Neural cell (in vitro differentiated cells): Measurements from ENCODE around the gene RGS1. TPM values are rescaled to one million over a fixed set of nuclear protein-coding genes. Genes with fewer than 3 reads are reported as not detected.

Experiments
- H2AFZ ChIP-seq: fragments of 200-600, 300-800 bp; sonication (generic), shearing (Covaris generic); 2 replicates; pipeline ENCODE4 v1.6.0; 2014; ENCODE audit warnings: low read depth, mild to moderate bottlenecking, antibody characterized with exemption, low read length, moderate library complexity
- H3F3A ChIP-seq: fragments of 200-600 bp; shearing (Covaris generic); 2 replicates; pipeline ENCODE4 v1.6.1; 2016; ENCODE audit warnings: mild to moderate bottlenecking, moderate library complexity, mixed read lengths, antibody characterized with exemption, low read length; ENCODE audit not compliant: insufficient read depth, poor library complexity, severe bottlenecking
- H3K27ac ChIP-seq: fragments of 200-600, 300-800 bp; sonication (generic), shearing (Covaris generic); 2 replicates; pipeline ENCODE4 v1.5.1; 2014; ENCODE audit warnings: mild to moderate bottlenecking, low read length, moderate library complexity
- H3K27me3 ChIP-seq: fragments of 300-800, 200-600 bp; sonication (generic), shearing (Covaris generic); 2 replicates; pipeline ENCODE4 v1.6.0; 2014; ENCODE audit warnings: mild to moderate bottlenecking, low read depth, low read length, moderate library complexity; ENCODE audit not compliant: insufficient read depth
- H3K36me3 ChIP-seq: fragments of 300-800, 200-600 bp; sonication (generic), shearing (Covaris generic); 2 replicates; pipeline ENCODE4 v1.5.1; 2014; ENCODE audit warnings: mild to moderate bottlenecking, antibody characterized with exemption, low read length, moderate library complexity; ENCODE audit not compliant: insufficient read depth
- H3K4me2 ChIP-seq: fragments of 300-800, 200-600 bp; sonication (generic), shearing (Covaris generic); 2 replicates; pipeline ENCODE4 v1.6.0; 2014; ENCODE audit warnings: mild to moderate bottlenecking, low read length
- H3K4me3 ChIP-seq: fragments of 300-800, 200-600 bp; sonication (generic), shearing (Covaris generic); 2 replicates; pipeline ENCODE4 v1.5.1; 2014; ENCODE audit warnings: mild to moderate bottlenecking, low read length, moderate library complexity
- H3K79me2 ChIP-seq: fragments of 200-600 bp; shearing (Covaris generic); replicated peaks from 2 replicates; pipeline ENCODE4 v1.6.0; 2014; ENCODE audit warnings: mild to moderate bottlenecking, low read length, moderate library complexity; ENCODE audit not compliant: insufficient read depth
- H3K9ac ChIP-seq: fragments of 300-800, 200-600 bp; sonication (generic), shearing (Covaris generic); 2 replicates; pipeline ENCODE4 v1.6.1; 2016; ENCODE audit warnings: mild to moderate bottlenecking, low read length, mixed read lengths
- H3K9me2 ChIP-seq: fragments of 200-600 bp; shearing (Covaris generic); 2 replicates; pipeline ENCODE4 v1.6.1; 2016; ENCODE audit warnings: mild to moderate bottlenecking, low read length, mixed read lengths; ENCODE audit not compliant: insufficient read depth
- H3K9me3 ChIP-seq: fragments of 200-600, 300-800 bp; sonication (generic), shearing (Covaris generic); 2 replicates; pipeline ENCODE4 v1.6.1; 2016; ENCODE audit warnings: mild to moderate bottlenecking, mixed run types, low read length, moderate library complexity, mixed read lengths
- H4K20me1 ChIP-seq: fragments of 200-600 bp; shearing (Covaris generic); 2 replicates; pipeline ENCODE4 v1.6.1; 2016; ENCODE audit warnings: mild to moderate bottlenecking, mixed run types; ENCODE audit not compliant: insufficient read depth
- CTCF ChIP-seq: fragments of 450-650 bp; IDR thresholded peaks from 2 replicates; pipeline ENCODE4 v1.5.1; 2014; ENCODE audit warnings: antibody characterized with exemption, mild to moderate bottlenecking, moderate library complexity; ENCODE audit not compliant: poor library complexity, severe bottlenecking
- EP300 ChIP-seq: fragments of 450-650 bp; conservative IDR thresholded peaks from 2 replicates; pipeline ENCODE4 v1.6.1; 2014; ENCODE audit warnings: antibody characterized with exemption, mild to moderate bottlenecking, moderate library complexity; ENCODE audit not compliant: poor library complexity, severe bottlenecking
- EZH2 ChIP-seq: fragments of 200-600, 300-800 bp; shearing (Covaris generic), sonication (generic); IDR thresholded peaks from 2 replicates; pipeline ENCODE4 v1.6.1; 2014; ENCODE audit warnings: antibody characterized with exemption, low read length, borderline replicate concordance, mild to moderate bottlenecking; ENCODE audit not compliant: insufficient read depth, poor library complexity, severe bottlenecking
- MXI1 ChIP-seq: fragments of 450-650 bp; conservative IDR thresholded peaks from 2 replicates; pipeline ENCODE4 v1.6.1; 2014; ENCODE audit warnings: antibody characterized with exemption, mild to moderate bottlenecking; ENCODE audit not compliant: poor library complexity, severe bottlenecking
- POLR2AphosphoS5 ChIP-seq: IDR thresholded peaks from 2 replicates; pipeline ENCODE4 v1.6.1; 2012
- RAD21 ChIP-seq: fragments of 450-650 bp; conservative IDR thresholded peaks from 2 replicates; pipeline ENCODE4 v1.6.1; 2014; ENCODE audit warnings: antibody characterized with exemption, mild to moderate bottlenecking, moderate library complexity
- REST ChIP-seq: IDR thresholded peaks from 2 replicates; pipeline ENCODE4 v1.6.1; 2012; ENCODE audit warnings: borderline replicate concordance
- SMC3 ChIP-seq: fragments of 450-650 bp; conservative IDR thresholded peaks from 2 replicates; pipeline ENCODE4 v1.6.1; 2014; ENCODE audit warnings: antibody characterized with exemption, mild to moderate bottlenecking, moderate library complexity; ENCODE audit not compliant: poor library complexity
- TAF1 ChIP-seq: IDR thresholded peaks from 2 replicates; pipeline ENCODE4 v1.6.1; 2012; ENCODE audit warnings: low read depth
- polyA plus RNA-seq: library from polyadenylated mRNA; depleted of rRNA; stranded (reverse); fragments of >200 nt; gene quantifications from 2 replicates; pipeline ENCODE4 v1.2.3, GENCODE V29; 2014

Gene RGS1
- polyA plus RNA-seq, 1 donor from 2014 or later: not detected

DNA sequence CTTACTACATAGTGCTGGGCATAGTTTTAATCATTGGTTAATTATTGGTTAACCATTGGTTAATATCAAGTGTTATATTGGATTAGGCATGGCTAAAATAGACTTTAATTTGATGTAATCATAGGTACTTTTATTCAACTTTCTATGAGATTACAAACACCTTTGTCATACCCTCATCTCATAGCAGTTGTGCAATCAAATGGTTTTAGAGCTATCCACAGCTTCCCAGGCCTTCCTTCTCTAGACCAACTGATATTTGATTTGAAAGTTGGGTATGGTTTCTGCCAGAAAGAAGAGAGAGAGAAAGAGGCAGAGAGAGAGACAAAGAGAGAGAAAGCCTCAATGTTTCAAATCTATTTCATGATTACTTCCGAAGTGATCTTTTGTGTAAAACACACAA is 9.6 kb upstream of the RGS1 start:
- Histone ChIP-seq H3K79me2 (no peaks in the 10 kb centered on the region), H3K9me2 (no peaks in the 10 kb centered on the region)
- TF ChIP-seq REST (no peak), POLR2AphosphoS5 (no peak), CTCF (no peak), EP300 (no peak), TAF1 (no peak), MXI1 (no peak), SMC3 (no peak), RAD21 (no peak), EZH2 (no peak)

GRCh38 chr1:192566657-192567056 is 8.9 kb upstream of the RGS1 start:
- no peaks in the 10 kb centered on the region for H3K9me2 ChIP-seq
- H3K9me3 ChIP-seq: no peaks in the 10 kb centered on the region
- H3K36me3 ChIP-seq: no peaks in the 10 kb centered on the region
- H3K27ac ChIP-seq: no peak overlapping the region
- TF ChIP-seq TAF1 (no peak), POLR2AphosphoS5 (no peak), CTCF (no peak), RAD21 (no peak), EZH2 (no peak), REST (no peak), SMC3 (no peak), EP300 (no peak), MXI1 (no peak)
- H3K79me2 ChIP-seq: no peaks in the 10 kb centered on the region
- H3K4me3 ChIP-seq: no peak overlapping the region
- no peak overlapping the region for H3K4me2 ChIP-seq
- H3K9ac ChIP-seq: no peak overlapping the region
- H3F3A ChIP-seq: no peaks in the 10 kb centered on the region
- no peaks in the 10 kb centered on the region for H4K20me1 ChIP-seq
- no peak overlapping the region for H2AFZ ChIP-seq
- H3K27me3 ChIP-seq: no peaks in the 10 kb centered on the region

More for the DNA sequence above, 9.6 kb upstream of the RGS1 start:
- Histone ChIP-seq H3K27ac (no peak overlapping the region), H3K9ac (no peak overlapping the region), H3F3A (no peaks in the 10 kb centered on the region), H2AFZ (no peak overlapping the region), H3K4me3 (no peak overlapping the region), H3K9me3 (no peaks in the 10 kb centered on the region), H3K4me2 (no peak overlapping the region), H4K20me1 (no peaks in the 10 kb centered on the region), H3K36me3 (no peaks in the 10 kb centered on the region), H3K27me3 (no peaks in the 10 kb centered on the region)
